UCSD-AML1 (cell line): Measurements from ENCODE around the gene TMOD2.
"Not testable (repeated sequence)": the region's sequence is repeated elsewhere in the genome, so short reads cannot be mapped to it uniquely, and the experiment has no call there.

Source experiments
- DNase-seq: peaks from one replicate; lab custom pipeline; 2025; ENCODE audit not compliant: unreplicated experiment; lab: John Stamatoyannopoulos, UW

TMOD2 gene

DNA sequence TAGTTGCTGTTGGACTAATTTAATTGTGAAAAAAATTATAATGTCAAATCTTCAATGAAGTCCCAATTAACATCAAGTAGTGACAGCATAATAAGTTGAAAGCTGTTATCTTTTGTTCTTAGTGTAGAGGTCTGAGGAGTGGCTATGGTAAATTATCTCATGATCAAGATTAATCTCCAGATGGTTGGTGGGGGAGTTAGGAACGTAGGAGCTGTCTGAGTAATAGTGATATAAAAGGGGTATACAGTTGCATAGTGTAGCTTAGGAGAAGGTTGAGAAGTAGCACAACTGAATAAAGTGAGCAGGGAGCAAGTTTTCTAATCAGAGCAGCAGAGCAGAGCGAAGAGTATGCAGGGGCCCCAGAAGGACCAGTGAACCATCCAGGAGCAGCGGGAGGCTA lies 19.5 kb downstream of the TMOD2 start:
- DNase-seq = no peak

DNA sequence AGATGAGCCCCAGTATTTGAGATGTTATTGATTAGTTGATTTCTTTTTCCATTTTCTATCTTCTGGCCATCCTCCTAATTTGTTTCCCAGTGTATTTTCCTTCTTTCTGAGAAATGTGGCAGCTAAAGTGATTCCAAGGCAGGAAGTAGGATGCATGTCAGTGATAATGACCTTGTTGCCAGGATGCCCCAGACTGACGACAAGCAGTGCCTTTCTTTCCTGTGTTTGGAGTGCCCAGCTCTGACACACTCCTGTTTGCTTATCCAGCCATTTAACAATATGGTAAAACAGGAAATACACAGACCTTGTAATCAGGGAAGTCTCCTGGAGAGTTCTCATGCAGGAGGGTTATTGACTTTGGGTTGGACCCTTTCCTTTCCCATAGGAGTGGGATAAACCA lies 20.4 kb downstream of the TMOD2 start:
- DNase-seq = no peak

DNA sequence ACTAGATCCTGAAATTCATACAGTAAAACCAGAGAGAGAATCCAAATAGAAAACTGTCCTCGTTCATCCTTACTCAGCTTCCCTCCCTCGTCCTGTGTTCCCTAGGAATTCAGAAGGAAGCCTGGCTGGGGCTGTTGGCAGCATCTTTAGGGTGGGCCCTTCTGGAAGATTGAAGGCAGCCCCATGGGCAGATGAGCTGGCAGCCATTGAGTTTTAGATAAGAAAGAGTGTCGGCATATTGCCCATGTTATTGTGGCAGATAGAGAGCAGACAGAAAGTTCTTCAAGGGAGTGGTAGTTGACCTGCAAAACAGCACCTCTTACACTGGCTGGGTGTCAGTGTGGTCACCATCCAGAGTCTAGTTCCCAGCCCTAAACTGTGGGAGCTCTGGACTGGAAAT lies 23.5 kb downstream of the TMOD2 start:
- no peak for DNase-seq

DNA sequence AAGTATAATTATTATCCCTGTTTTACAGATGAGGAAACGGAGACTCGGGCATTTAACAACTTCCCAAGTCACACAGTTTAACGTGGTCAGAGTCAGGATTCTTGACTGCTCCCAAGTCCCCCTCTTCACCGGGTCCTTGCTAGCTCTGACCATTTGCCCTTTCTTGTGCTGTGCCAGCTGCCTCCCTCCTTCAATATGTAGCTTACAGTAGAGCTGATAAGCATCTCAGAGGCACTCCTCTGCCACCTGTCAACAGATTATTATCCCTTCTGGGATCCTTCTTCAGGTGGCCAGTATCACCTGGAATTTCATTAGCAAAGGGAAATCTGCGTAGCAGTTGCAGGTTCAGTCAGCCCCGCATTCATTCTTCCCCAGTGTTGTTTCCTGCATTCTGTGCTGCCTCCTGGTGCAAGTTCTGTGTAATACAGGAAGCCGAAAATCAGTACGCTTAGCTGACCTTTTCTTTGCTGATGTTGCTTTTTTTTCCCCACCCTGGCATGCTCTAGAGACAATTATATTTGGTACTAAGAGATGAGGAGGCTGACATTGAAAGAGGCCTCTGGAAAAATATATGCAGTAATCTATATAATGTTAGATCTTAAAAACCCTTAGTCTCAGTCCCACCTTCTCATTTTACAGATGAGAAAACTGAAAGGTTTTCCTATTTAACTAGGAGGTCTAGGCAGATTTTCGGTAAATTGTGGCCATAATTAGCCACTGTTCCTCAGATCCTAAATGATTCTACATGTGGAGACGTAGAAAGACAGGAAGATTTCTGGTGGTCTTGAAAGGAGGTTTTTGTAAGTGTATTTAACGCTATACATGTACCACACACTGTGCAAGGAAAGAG lies 24.8 kb downstream of the TMOD2 start:
- DNase-seq = peak; percentile 28

GRCh38 chr15:51776952-51777569 lies 25.7 kb downstream of the TMOD2 start:
- peak; percentile 29 for DNase-seq

- no peak for DNase-seq
These were observed 29.2 kb downstream of the TMOD2 start for GRCh38 chr15:51780636-51781035.

DNA sequence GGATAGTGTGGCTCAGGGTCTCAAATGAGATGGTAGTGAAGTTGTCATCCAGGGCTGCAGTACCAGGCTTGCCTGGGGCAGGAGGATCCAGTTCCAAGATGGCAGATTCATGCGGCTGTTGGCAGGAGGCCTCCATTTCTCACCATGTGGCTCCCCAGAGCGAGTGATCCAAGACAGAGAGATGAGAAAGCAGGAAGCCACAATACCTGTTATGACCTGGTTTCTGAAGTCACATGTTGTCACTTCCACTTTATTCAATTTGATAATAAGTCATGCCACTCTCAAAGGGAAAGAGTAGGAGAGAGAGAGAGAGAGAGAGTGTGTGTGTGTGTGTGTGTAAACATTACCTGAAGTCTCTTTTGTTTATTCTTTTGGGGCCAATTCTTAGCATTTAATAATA lies 30.1 kb downstream of the TMOD2 start:
- DNase-seq = no peak

GRCh38 chr15:51782357-51782896 lies 31.0 kb downstream of the TMOD2 start:
- DNase-seq = no peak

- DNase-seq = no peak
These were observed 32.6 kb downstream of the TMOD2 start for GRCh38 chr15:51783967-51784366.

DNA sequence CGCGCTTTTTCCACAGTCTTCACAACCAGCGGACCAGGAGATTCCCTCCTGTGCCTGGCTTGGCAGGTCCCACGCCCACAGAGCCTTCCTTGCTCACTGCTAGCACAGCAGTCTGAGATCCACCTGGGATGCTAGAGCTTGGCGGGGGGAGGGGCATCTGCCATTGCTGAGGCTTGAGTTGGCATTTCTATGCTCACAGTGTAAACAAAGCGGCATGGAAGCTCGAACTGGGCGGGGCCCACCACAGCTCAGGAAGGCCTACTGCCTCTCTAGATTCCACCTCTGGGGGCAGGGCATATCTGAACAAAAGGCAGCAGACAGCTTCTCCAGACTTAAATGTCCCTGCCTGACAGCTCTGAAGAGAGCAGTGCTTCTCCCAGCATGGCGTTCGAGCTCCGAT lies 35.7 kb downstream of the TMOD2 start:
- DNase-seq = not testable (repeated sequence)

DNA sequence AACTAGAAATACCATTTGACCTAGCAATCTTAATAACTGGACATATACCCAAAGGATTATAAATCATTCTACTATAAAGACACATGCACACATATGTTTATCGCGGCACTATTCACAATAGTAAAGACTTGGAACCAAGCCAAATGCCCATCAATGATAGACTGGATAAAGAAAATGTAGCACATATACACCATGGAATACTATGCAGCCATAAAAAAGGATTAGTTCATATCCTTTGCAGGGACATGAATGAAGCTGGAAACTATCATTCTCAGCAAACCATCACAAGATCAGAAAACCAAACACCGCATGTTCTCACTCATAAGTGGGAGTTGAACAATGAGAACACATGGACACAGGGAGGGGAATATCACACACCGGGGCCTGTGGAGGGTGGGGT lies 41.1 kb downstream of the TMOD2 start:
- DNase-seq = not testable (repeated sequence)

DNA sequence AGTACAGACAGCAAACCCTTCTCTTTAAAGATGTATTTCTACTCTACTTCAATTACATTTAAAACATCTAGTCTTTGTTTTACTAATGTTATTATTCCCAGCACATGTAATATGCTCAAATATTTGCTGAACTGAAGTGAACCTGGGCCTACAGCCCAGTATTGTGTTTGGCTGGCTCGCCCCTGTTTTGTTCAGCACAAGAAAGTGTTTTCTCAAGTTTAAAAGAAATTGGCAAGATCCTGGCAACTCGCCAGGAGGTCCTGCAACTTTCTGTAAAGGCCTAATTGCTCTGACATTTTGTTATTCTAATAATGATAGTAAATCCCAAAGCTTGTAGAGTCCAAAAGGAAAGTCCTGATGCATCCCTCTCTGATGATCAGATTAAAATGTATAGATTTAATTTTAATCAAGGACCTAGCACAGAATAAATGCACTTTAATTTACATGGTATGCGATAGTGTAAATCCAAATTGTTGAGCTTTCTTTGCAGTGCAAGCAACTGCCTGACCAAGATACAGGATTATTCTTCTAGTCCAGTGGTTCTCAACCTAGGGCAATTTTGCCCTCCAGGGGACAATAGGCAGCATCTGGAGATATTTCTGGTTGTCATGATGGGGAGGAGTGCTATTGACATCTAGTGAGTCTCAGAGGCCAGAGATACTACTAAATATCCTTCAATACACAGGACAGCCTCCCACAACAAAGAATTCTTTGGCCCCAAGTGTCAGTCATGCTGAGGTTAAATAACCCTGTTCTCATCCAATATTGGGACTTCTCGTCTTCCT lies 42.3 kb downstream of the TMOD2 start:
- no peak for DNase-seq

- DNase-seq = no peak
These were observed 45.5 kb downstream of the TMOD2 start for GRCh38 chr15:51796847-51797401.

- no peak for DNase-seq
These were observed 46.9 kb downstream of the TMOD2 start for GRCh38 chr15:51798281-51798680.

DNA sequence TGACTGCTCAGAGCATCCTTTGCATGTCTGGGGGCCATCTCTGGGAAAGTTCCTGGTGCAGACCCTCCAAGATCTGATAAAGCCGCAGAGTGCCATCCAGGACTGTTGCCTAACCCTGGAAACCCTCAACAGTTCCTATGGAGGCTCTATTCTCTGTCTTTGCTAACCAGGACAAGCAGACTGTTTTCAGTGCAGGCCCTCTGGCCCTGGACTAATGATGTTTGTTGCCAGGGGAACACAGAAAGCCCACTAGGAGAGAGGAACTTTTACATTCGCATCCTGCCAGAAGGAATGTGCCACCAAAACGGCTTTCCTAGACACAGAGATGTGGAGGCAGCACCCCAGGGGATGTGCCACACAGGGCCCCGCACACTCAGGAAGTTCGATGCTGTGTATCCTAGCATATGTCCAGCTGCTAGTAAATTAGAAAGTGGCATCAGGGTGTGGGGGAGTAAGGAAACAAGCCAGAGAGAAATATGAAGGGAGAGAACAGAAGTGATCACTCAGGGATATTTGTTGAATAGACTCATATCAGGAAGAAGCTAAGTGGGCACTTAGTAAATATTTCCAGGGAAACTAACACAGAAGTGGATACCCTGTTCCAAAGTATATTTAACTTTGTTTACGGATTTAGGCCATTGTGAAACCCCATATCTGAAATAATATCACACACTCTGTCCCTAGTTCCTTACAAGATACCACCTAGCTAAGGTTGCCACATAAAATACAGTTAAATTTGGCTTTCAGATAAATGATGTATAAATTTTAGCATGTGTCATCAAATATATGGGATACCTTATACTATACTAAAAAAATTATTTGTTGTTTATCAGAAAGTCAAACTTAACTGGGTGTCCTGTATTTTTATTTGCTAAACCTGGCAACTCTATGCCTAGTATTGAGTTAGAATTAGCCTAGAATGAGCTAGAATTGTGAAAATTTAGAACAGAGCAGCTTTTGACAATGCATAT lies 48.2 kb downstream of the TMOD2 start:
- no peak for DNase-seq

DNA sequence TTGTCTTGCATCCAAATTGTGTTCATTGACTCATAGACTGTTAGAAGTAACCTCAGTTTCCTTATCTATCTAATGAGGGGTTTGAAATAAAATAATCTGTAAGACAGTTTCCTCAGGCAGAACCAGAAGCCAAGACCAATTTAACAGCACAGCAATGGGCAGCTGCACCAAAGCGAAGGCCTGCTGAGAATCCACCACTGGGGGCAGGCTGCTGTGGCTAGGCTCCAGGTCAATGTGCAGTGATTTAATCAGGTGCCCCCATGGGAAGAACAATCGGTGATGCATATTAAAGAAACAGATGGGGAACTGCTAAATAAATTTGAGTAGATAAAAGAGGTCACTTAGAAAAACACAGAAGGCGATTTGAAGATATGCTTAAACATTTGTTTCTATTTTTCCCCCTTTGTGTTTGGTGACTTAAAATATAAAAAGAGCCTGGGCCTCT lies 50.0 kb downstream of the TMOD2 start:
- DNase-seq = no peak

GRCh38 chr15:51802593-51802992 lies 51.2 kb downstream of the TMOD2 start:
- no peak for DNase-seq

DNA sequence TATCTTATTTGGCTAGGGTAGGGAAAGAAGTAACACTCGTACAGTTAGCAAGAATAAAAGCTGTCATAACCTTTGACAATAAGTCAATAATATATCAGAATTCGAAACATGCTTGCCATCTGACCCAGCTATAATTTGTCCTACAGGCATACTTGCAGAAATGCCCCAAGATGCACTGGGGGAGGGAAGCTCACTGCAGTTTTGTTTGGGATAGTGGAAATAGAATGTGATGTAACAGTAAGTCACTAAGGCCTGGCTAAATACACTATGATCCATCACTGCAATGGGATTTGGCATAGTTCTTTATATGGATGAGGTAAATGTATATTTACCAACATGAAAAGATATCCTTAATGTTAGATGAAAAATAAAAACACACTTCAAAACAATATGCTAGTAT lies 52.6 kb downstream of the TMOD2 start:
- no peak for DNase-seq

GRCh38 chr15:51806123-51806522 lies 54.7 kb downstream of the TMOD2 start:
- DNase-seq = no peak

DNA sequence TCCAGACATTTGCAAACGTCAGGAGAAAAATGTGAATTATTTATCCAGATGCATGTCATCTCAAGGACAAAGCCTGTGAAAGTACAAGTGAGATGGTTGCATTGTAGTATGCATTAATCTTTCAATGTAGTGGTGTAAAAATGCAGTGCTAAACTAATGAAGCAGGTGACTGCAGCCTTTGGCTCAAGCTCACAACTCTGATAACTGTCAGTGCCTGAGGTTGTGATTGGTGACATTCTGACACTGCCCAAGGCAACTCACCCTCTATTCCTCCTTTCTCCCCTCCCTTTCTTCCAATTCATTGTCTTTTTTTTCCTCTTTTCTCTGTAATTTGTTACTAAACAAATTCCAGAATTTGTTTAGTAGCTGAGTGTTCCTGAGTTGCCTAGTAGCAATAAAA lies 58.1 kb downstream of the TMOD2 start:
- no peak for DNase-seq
